Left ventricle myocardium inferior (tissue), 1 donor: ENCODE data around the gene TOM1. TPM values are rescaled to one million over a fixed set of nuclear protein-coding genes. Genes with fewer than 3 reads are reported as not detected.

ENCODE experiments used
- DNase-seq: peaks from one replicate; pipeline ENCODE4 v3.0.0-alpha.2; 2020
- H3K27ac ChIP-seq: fragments of 200-600 bp; replicated peaks from 2 replicates; pipeline ENCODE4 v1.8.0; 2021
- H3K27me3 ChIP-seq: fragments of 200-600 bp; 2 replicates; pipeline ENCODE4 v1.8.0; 2021; ENCODE audit warnings: low read depth
- H3K36me3 ChIP-seq: fragments of 200-600 bp; 2 replicates; pipeline ENCODE4 v1.8.0; 2021
- H3K4me1 ChIP-seq: fragments of 200-600 bp; 2 replicates; pipeline ENCODE4 v1.8.0; 2021
- H3K4me3 ChIP-seq: fragments of 200-600 bp; 2 replicates; pipeline ENCODE4 v1.8.0; 2021; ENCODE audit warnings: mild to moderate bottlenecking, moderate library complexity
- H3K9me3 ChIP-seq: fragments of 200-600 bp; replicated peaks from 2 replicates; pipeline ENCODE4 v1.8.0; 2021
- CTCF ChIP-seq: fragments of 200-600 bp; IDR thresholded peaks from 2 replicates; pipeline ENCODE4 v1.8.0; 2021; ENCODE audit warnings: antibody characterized with exemption, mild to moderate bottlenecking, borderline replicate concordance
- intact Hi-C: fragments of 100-400 bp; cut with micrococcal nuclease; formaldehyde crosslinking; loops from one replicate; pipeline ENCODE4 v1.11.0; 2022
- total RNA-seq: library from RNA; stranded (reverse); fragmentation: NEBNext Ultra II Directional; extraction: Animal tissue kit (Norgen Biotek cat#: 25700); gene quantifications from one replicate; pipeline ENCODE4 v1.2.1, GENCODE V29; 2021
- donor health status: DM: no; HTN: yes; CAD: no; lungs with severe emphysema.

The TOM1 gene
- total RNA-seq, 1 donor from 2014 or later: 68.0 TPM

DNA sequence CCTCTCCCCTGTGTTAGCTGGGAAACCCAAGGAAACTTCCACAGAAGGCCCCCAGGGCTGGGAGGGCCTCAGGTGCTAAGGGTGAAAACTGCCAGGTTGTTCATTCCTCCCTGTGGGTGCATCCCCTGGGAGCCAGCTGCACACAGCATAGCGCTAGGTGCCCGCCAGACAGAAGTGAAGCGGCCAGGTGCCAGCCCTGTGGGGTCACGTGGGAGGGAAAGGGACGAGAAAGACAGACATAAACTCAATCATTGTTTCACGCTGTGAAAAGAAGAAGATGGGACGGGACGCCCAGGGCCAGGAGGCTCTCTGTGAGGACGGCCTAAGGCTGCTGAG lies 49.6 kb downstream of the TOM1 start:
- peaks cover 37% of the 10 kb centered on the region for H3K4me1 ChIP-seq
- no peak for DNase-seq
- no peaks in the 10 kb centered on the region for H3K9me3 ChIP-seq
- H3K4me3 ChIP-seq: no peak overlapping the region
- H3K27ac ChIP-seq: no peak overlapping the region
- H3K27me3 ChIP-seq: no peaks in the 10 kb centered on the region
- intact Hi-C loops: no loop called here
- peaks cover 41% of the 10 kb centered on the region for H3K36me3 ChIP-seq
- TF ChIP-seq CTCF: no peak

- no peak for TF ChIP-seq CTCF
- peaks cover 37% of the 10 kb centered on the region for H3K4me1 ChIP-seq
- peaks cover 36% of the 10 kb centered on the region for H3K36me3 ChIP-seq
- no peak for DNase-seq
- H3K27ac ChIP-seq: peak overlapping the region; percentile 83
- intact Hi-C loops: loop anchor here (10.0 kb wide), 2 partner anchors 55 to 235 kb away; partner anchors contain the start of gene MCM5
- H3K9me3 ChIP-seq: no peaks in the 10 kb centered on the region
- H3K4me3 ChIP-seq: peak overlapping the region; percentile 72
- H3K27me3 ChIP-seq: no peaks in the 10 kb centered on the region
Observed at GRCh38 chr22:35349704-35350538, 50.2 kb downstream of the TOM1 start.

DNA sequence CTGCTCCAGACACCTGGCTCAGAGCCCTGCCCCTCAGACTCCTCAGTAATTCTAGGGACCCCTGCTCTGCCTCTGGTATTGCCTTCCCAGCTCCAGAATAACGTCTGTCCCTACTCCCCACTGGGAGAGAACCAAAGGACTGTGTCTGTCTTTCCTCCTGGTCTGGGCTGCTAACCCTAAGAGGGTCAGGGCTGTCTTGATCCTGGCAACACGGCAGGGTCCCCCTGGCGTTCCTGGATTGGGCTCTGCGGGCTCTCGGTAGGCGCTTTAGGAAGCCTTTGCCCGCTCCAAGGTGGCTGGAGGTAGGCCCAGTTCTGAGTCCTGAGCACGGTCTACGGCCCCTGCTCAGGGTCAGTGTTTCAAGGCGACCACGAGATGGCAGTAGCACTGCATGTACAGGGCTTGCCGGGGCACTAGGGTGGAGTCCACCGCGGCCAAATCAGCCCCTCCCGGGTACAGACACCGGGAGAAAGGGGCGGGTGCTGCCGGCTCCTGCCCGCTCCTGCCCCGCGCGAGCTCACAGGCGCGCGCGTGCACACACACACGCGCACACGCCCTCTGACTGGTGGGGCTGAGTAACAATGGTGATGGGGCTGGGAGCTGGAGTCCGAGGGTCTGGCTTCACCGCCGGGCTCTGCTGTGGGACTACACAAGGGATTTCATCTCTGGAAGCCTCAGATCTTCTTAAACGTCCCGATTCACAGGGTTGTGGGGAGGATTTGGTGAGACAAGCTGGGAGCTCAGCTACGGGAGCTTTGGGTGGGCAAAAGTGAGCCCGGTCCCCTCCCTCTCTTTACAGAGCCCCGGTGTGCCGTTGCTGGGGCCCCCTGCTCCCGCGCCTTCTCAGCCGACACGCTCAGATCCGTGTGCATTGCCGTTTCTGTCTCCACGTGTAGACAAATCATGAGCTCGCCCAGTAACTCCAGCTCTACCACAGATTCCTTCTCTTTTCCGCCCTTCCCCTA lies 51.1 kb downstream of the TOM1 start:
- Histone ChIP-seq H3K27ac (peak overlapping the region; percentile 83), H3K36me3 (peaks cover 27% of the 10 kb centered on the region), H3K9me3 (no peaks in the 10 kb centered on the region), H3K27me3 (no peaks in the 10 kb centered on the region), H3K4me1 (peaks cover 37% of the 10 kb centered on the region), H3K4me3 (peak overlapping the region; percentile 72)
- peak; percentile 94 for TF ChIP-seq CTCF
- intact Hi-C loops: loop anchor here (10.0 kb wide), 2 partner anchors 54 to 234 kb away; partner anchors contain the start of gene MCM5
- peak; percentile 91 for DNase-seq

DNA sequence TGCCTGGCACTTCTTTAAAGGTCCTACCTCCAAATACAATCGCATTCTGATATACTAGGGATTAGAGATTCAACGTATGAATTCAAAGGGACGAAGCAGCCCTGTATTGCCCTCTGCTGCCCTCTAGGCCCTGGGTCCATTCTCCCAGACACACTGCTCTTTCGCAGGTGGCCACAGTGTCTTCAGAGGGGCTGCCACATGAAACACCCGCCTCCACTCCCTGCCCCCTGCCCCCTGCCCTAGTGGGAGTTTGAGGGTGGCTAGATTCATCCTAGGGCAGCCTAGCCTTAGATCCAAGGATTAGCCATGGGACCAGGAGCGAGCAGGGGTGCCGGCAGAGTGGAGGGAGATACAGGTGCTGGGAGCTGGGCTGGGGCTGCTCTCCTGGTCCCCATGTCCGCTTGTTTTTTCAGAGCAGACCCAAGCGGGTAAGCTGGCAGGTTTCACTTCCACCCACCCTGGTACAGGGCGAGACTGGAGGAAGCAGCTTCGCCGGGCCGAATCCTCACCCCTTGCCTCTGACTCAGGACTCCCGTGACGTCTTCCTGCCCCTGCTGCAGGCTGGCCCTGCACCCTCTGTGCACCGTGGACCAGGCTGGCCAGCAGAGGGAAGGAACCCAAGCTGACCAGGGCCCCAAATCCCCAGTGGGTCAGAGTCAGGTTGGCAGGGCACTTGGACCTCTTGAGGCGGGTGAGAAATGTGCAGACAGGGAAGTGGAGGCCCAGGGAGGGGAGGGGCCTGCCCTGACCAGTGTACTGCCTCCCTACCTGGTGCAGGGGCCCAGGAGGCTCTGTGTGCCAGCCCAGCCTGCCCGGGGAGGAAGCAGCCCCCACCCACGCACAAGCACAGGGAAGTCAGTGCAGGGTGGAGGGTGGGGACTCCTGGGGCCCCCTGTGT lies 52.8 kb downstream of the TOM1 start:
- no peak for TF ChIP-seq CTCF
- no peaks in the 10 kb centered on the region for H3K9me3 ChIP-seq
- peak overlapping the region; percentile 57 for H3K27ac ChIP-seq

More for the DNA sequence above, 52.8 kb downstream of the TOM1 start:
- Histone ChIP-seq H3K36me3 (peaks cover 10% of the 10 kb centered on the region), H3K4me1 (peaks cover 37% of the 10 kb centered on the region), H3K27me3 (peaks cover 6% of the 10 kb centered on the region), H3K4me3 (no peak overlapping the region)
- intact Hi-C loops: loop anchor here (10.0 kb wide), 2 partner anchors 52 to 232 kb away; partner anchors contain the start of gene MCM5
- DNase-seq: peak; percentile 74
